Measurements from ENCODE around the gene NUDCD3.

DNA sequence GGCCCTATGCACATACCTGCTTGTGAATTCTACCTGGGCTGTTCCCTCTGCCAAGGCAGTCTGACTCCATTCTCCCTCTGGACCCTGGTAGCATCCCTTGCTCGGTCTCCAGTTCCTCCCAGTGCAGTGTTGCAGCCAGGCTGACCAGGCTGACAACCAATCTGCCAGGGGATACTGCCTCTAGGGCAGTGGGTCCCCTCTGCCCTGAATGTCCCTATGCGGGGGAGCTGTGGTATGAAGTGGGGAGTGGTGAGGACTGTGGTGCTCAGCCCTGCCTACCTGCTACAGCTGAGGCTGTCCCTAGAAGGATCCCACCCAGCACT lies 117.1 kb downstream of the NUDCD3 start:
- TF ChIP-seq EZH2 (IDR thresholded peaks at IDR 0.05) (no peak), POLR2AphosphoS5 (IDR thresholded peaks at IDR 0.05; ENCODE audit: borderline replicate concordance, low read depth, low read length) (no peak)
